Astrocyte (in vitro differentiated cells and primary cell): ENCODE data around the gene SLC28A3. TPM values are rescaled to one million over a fixed set of nuclear protein-coding genes. Genes with fewer than 3 reads are reported as not detected.

Source experiments
- DNase-seq: peaks from one replicate; pipeline ENCODE4 v3.0.0-alpha.2; 2010; ENCODE audit warnings: low read depth
- FAIRE-seq: peaks from 2 replicates; lab custom pipeline; 2011; peaks lifted over from hg19 to GRCh38; lab: Jason Lieb, UNC
- H2AFZ ChIP-seq: 2 replicates; pipeline ENCODE4 v1.6.0; 2012; ENCODE audit warnings: low read depth, low read length, inconsistent platforms
- H3K27ac ChIP-seq: 2 replicates; pipeline ENCODE4 v1.5.1; 2011; ENCODE audit warnings: low read depth, low read length, inconsistent platforms
- H3K27me3 ChIP-seq: 2 replicates; pipeline ENCODE4 v1.6.0; 2011; ENCODE audit warnings: low read length, inconsistent platforms; ENCODE audit not compliant: insufficient read depth
- H3K36me3 ChIP-seq: 2 replicates; pipeline ENCODE4 v1.5.1; 2011; ENCODE audit warnings: low read length, inconsistent platforms; ENCODE audit not compliant: insufficient read depth
- H3K4me1 ChIP-seq: 2 replicates; pipeline ENCODE4 v1.5.1; 2011; ENCODE audit warnings: low read length, inconsistent platforms; ENCODE audit not compliant: insufficient read depth
- H3K4me2 ChIP-seq: 2 replicates; pipeline ENCODE4 v1.6.0; 2012; ENCODE audit warnings: low read length, inconsistent platforms
- H3K4me3 ChIP-seq: 2 replicates; pipeline ENCODE4 v1.5.1; 2011; ENCODE audit warnings: low read depth, mild to moderate bottlenecking, low read length, inconsistent platforms; ENCODE audit not compliant: insufficient read depth
- H3K79me2 ChIP-seq: 2 replicates; pipeline ENCODE4 v1.6.0; 2012; ENCODE audit warnings: mild to moderate bottlenecking, low read length, inconsistent platforms; ENCODE audit not compliant: insufficient read depth
- H3K9ac ChIP-seq: 2 replicates; pipeline ENCODE4 v1.6.0; 2012; ENCODE audit warnings: mild to moderate bottlenecking, low read length, inconsistent platforms
- H3K9me3 ChIP-seq: 2 replicates; pipeline ENCODE4 v1.5.1; 2012; ENCODE audit warnings: low read depth, mild to moderate bottlenecking, low read length, inconsistent platforms; ENCODE audit not compliant: insufficient read depth
- H4K20me1 ChIP-seq: 2 replicates; pipeline ENCODE4 v1.6.0; 2012; ENCODE audit warnings: low read length, inconsistent platforms; ENCODE audit not compliant: insufficient read depth
- H3K27ac Mint-ChIP-seq: one replicate; pipeline ENCODE4 v1.8.0; 2021; ENCODE audit warnings: mild to moderate bottlenecking, mixed read lengths; ENCODE audit not compliant: unreplicated experiment
- H3K27me3 Mint-ChIP-seq: one replicate; pipeline ENCODE4 v1.8.0; 2021; ENCODE audit warnings: low read depth, mixed read lengths; ENCODE audit not compliant: unreplicated experiment
- H3K36me3 Mint-ChIP-seq: one replicate; pipeline ENCODE4 v1.8.0; 2021; ENCODE audit warnings: low read depth, mixed read lengths; ENCODE audit not compliant: unreplicated experiment
- H3K4me1 Mint-ChIP-seq: one replicate; pipeline ENCODE4 v1.8.0; 2021; ENCODE audit warnings: low read depth, mixed read lengths; ENCODE audit not compliant: unreplicated experiment
- H3K4me3 Mint-ChIP-seq: one replicate; pipeline ENCODE4 v1.8.0; 2021; ENCODE audit warnings: mild to moderate bottlenecking, moderate library complexity, mixed read lengths; ENCODE audit not compliant: unreplicated experiment
- H3K9me3 Mint-ChIP-seq: one replicate; pipeline ENCODE4 v1.8.0; 2021; ENCODE audit warnings: mild to moderate bottlenecking, mixed read lengths; ENCODE audit not compliant: unreplicated experiment
- CTCF ChIP-seq: IDR thresholded peaks from 2 replicates; pipeline ENCODE4 v1.5.1; 2011; ENCODE audit warnings: low read depth, mild to moderate bottlenecking, inconsistent platforms, low read length, moderate library complexity; ENCODE audit not compliant: insufficient read depth
- EZH2 ChIP-seq: IDR thresholded peaks from 2 replicates; pipeline ENCODE4 v1.6.1; 2012; ENCODE audit warnings: mild to moderate bottlenecking, low read length, inconsistent platforms; ENCODE audit not compliant: insufficient read depth
- total RNA-seq: library from RNA; stranded (reverse); gene quantifications from 2 replicates; pipeline ENCODE4 v1.2.1, GENCODE V29; 2021

Gene SLC28A3
- total RNA-seq, 1 donor from 2014 or later = 0.30 TPM

- H3K27me3 ChIP-seq = no peaks in the 10 kb centered on the region
- TF ChIP-seq EZH2 (no peak), CTCF (no peak)
- H3K4me1 ChIP-seq = no peaks in the 10 kb centered on the region
- H3K9me3 ChIP-seq = no peaks in the 10 kb centered on the region
- Mint-ChIP-seq H3K27me3 (no peaks in the 10 kb centered on the region), H3K36me3 (no peaks in the 10 kb centered on the region), H3K27ac (no peak overlapping the region), H3K9me3 (no peaks in the 10 kb centered on the region), H3K4me3 (no peak overlapping the region), H3K4me1 (no peaks in the 10 kb centered on the region)
- DNase-seq (peak; percentile 20), FAIRE-seq (no peak)
- H3K9ac ChIP-seq = no peak overlapping the region
- no peak overlapping the region for H3K4me2 ChIP-seq
- no peak overlapping the region for H2AFZ ChIP-seq
- H3K4me3 ChIP-seq = no peak overlapping the region
- H3K27ac ChIP-seq = no peak overlapping the region
- H4K20me1 ChIP-seq = no peaks in the 10 kb centered on the region
- no peaks in the 10 kb centered on the region for H3K79me2 ChIP-seq
- H3K36me3 ChIP-seq = no peaks in the 10 kb centered on the region
These were observed 39.2 kb upstream of the SLC28A3 start for GRCh38 chr9:84379740-84380139.

- H4K20me1 ChIP-seq = no peaks in the 10 kb centered on the region
- no peaks in the 10 kb centered on the region for H3K9me3 Mint-ChIP-seq
- no peak overlapping the region for H3K27ac Mint-ChIP-seq
- no peaks in the 10 kb centered on the region for H3K27me3 ChIP-seq
- no peak overlapping the region for H3K9ac ChIP-seq
- H3K36me3 Mint-ChIP-seq = no peaks in the 10 kb centered on the region
- no peaks in the 10 kb centered on the region for H3K4me1 ChIP-seq
- no peak for FAIRE-seq
- no peaks in the 10 kb centered on the region for H3K36me3 ChIP-seq
- H2AFZ ChIP-seq = no peak overlapping the region
- H3K4me1 Mint-ChIP-seq = peaks cover 4% of the 10 kb centered on the region
- H3K4me2 ChIP-seq = no peak overlapping the region
- no peak overlapping the region for H3K4me3 Mint-ChIP-seq
- no peaks in the 10 kb centered on the region for H3K27me3 Mint-ChIP-seq
- DNase-seq = no peak
- no peak overlapping the region for H3K27ac ChIP-seq
- no peak for TF ChIP-seq CTCF
- no peak for TF ChIP-seq EZH2
- H3K4me3 ChIP-seq = no peak overlapping the region
- no peaks in the 10 kb centered on the region for H3K9me3 ChIP-seq
- no peaks in the 10 kb centered on the region for H3K79me2 ChIP-seq
These were observed 35.4 kb upstream of the SLC28A3 start for GRCh38 chr9:84375954-84376353.

- Histone ChIP-seq H3K4me3 (no peak overlapping the region), H3K4me2 (no peak overlapping the region), H3K9ac (no peak overlapping the region), H3K4me1 (no peaks in the 10 kb centered on the region), H3K27ac (no peak overlapping the region), H2AFZ (no peak overlapping the region), H4K20me1 (no peaks in the 10 kb centered on the region), H3K27me3 (no peaks in the 10 kb centered on the region), H3K79me2 (no peaks in the 10 kb centered on the region), H3K36me3 (no peaks in the 10 kb centered on the region), H3K9me3 (no peaks in the 10 kb centered on the region)
- Mint-ChIP-seq H3K27me3 (no peaks in the 10 kb centered on the region), H3K9me3 (no peaks in the 10 kb centered on the region), H3K4me3 (no peak overlapping the region), H3K4me1 (peaks cover 4% of the 10 kb centered on the region), H3K27ac (no peak overlapping the region), H3K36me3 (no peaks in the 10 kb centered on the region)
- FAIRE-seq (no peak), DNase-seq (no peak)
- TF ChIP-seq CTCF (no peak), EZH2 (no peak)
These were observed 34.0 kb upstream of the SLC28A3 start for GRCh38 chr9:84374516-84374915.
